Endometrium (tissue), 2 donors: Measurements from ENCODE around the gene GRIN2C.
"Not testable (repeated sequence)": the region's sequence is repeated elsewhere in the genome, so short reads cannot be mapped to it uniquely, and the experiment has no call there.

ENCODE experiments used
- FAIRE-seq: peaks from 2 replicates; lab custom pipeline; 2012; peaks lifted over from hg19 to GRCh38; lab: Jason Lieb, UNC
- donor health status: control.
- donor health status: control.

The GRIN2C gene

GRCh38 chr17:74859459-74860228 lies at the start of gene GRIN2C:
GRIN2C (minus strand) TSS chr17:74859885; CDS start chr17:74855092, 4,793 bp downstream.
- FAIRE-seq = no peak

DNA sequence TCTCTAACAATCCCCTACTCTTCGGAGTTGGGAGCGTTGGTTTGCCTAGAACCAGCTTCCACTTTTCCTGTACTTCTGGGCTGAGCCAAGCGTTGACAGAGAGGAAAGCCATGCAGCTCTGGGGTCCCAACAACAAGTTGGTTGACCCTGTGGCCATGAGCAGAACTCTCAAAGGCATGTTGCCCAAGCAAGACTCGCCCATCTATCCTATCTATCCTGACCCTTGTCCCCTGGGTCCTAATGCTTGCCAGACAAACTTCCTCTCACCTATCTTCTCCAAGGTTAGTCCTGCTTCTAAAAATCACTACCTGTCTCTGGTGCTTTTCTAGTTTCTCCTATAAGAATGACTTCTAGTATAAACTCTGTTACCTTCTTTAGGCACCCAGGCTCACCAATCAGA lies 49.4 kb upstream of the GRIN2C start:
- FAIRE-seq = not testable (repeated sequence)

GRCh38 chr17:74907012-74907411 lies 47.3 kb upstream of the GRIN2C start:
- no peak for FAIRE-seq

DNA sequence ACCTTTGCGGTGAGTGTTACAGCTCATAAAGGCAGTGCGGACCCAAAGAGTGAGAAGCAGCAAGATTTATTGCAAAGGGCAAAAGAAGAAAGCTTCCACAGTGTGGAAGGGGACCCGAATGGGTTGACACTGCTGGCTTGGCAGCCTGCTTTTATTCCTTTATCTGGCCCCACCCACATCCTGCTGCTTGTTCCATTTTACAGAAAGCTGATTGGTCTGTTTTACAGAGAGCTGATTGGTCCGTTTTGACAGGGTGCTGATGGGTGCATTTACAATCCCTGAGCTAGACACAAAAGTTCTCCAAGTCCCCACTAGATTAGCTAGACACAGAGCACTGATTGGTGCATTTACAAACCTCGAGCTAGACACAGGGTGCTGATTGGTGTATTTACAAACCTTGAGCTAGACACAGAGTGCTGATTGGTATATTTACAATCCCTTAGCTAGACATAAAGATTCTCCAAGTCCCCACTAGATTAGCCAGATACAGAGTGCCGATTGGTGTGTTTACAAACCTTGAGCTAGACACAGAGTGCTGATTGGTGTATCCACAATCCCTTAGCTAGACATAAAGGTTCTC lies 46.6 kb upstream of the GRIN2C start:
- FAIRE-seq = not testable (repeated sequence)

DNA sequence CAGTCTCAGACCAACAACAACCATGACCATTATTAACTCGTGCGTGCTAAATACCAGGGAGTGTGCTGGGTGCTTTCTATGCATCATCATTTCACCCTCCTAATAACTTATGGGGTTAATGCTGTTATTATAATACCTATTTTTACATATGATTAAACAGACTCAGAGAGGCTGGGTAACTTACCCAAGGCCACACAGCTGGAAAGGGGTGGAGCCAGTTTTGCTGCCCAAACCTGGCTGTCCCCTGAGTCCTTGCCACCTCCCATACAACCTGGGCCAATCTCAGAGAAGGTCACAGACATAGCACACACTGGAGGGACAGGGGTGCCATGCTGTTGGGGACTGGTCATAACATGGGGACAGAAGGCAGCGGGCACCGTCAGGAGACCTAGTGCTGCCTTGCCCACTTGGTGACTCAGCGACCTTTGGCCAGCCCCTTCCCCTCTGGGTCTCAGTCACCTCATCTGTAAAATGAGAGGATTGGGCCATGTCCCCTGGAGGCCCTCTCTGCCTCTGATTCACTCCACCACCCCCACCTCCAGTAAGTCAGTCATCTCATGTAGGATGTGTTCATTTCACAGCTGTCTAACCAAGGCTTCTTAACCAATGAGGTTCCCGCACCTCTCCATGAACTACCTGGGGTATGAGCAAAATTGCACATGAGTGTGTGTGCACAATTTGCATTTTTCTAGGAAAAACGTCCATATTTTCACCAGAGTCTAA lies 45.2 kb upstream of the GRIN2C start:
- FAIRE-seq = no peak

DNA sequence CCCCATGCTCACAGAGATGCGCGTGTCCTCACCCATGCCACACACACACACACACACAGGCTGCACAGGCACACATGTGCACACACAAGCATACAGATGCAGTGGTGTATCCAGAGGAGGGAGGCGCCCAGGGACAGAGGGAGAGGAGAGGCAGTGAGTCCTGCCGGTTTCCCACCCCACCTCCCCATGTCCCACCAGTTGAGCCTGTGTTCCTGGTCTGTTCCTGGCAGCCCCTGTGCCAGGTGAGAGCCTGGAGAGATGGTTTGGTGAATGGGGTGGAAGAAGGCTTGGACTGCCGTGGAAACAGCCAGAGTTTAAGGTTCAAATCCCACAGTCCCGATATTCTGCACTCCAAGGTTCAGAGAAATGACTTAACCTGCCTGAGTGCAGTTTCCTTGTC lies 44.0 kb upstream of the GRIN2C start:
- FAIRE-seq = no peak

DNA sequence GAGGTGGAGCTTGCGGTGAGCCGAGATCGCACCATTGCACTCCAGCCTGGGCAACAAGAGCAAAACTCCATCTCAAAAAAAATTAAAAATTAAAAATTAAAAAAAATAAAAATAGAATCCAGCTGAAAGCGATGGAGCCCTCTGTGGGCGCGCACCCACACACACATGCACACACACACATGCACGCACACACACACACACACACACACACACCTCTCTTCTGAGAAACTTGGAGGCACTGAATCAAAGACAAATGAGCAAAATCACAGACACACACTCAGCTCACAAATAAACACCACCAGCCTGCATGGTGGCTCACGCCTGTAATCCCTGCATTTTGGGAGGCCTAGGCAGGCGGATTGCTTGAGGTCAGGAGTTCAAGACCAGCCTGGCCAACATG lies 43.3 kb upstream of the GRIN2C start:
- no peak for FAIRE-seq

- no peak for FAIRE-seq
Measured at GRCh38 chr17:74901353-74902135, 41.9 kb upstream of the GRIN2C start.

DNA sequence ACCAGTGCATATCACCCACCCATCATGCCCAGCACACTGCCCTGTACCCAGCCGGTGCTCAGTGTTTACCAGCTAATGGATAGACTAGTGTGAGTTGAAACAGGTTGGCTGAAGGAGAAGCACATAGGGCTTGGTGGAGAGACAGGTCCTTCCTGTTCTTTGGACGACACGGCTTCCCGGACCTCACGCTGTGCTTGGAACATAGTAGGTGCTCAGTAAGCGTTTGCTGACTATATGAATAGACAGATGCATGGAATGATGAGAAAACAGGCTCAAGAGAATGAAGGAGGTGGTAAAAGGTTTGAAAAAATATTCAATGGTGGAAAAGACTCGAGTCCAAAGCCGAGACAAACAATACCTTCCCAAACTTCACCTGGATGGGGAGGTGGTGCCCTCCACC lies 40.5 kb upstream of the GRIN2C start:
- FAIRE-seq = no peak

DNA sequence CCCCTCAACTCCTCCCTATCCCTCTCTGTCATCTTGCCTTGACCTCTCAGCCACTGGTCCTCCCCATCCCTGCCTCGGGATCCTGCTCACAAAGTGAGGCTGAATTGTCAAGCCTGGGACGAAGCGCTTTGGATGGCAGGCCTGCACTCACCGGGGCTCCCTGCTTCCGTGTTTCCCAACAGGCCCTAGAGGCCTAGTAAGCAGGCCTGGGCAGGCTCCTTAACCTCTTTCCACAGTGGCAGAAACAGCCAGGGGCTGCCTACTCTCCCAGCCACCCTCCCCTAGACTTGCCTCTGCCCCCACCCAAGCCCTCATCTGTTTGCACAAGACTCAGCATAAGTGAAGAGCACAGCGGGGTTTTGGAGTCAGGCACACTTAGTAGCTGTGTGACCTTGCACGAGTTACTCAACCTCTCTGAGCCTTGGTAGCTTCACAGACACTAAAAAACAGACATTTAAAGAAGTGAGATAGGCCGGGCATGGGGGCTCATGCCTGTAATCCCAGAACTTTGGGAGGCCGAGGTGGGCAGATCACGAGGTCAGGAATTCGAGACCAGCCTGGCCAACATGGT lies 38.8 kb upstream of the GRIN2C start:
- no peak for FAIRE-seq

GRCh38 chr17:74893936-74894671 lies 34.4 kb upstream of the GRIN2C start:
- FAIRE-seq = no peak

GRCh38 chr17:74892974-74893911 lies 33.6 kb upstream of the GRIN2C start, which contains the start of gene FADS6:
FADS6 (minus strand) TSS chr17:74893633; CDS start chr17:74893595, 38 bp downstream.
- no peak for FAIRE-seq

DNA sequence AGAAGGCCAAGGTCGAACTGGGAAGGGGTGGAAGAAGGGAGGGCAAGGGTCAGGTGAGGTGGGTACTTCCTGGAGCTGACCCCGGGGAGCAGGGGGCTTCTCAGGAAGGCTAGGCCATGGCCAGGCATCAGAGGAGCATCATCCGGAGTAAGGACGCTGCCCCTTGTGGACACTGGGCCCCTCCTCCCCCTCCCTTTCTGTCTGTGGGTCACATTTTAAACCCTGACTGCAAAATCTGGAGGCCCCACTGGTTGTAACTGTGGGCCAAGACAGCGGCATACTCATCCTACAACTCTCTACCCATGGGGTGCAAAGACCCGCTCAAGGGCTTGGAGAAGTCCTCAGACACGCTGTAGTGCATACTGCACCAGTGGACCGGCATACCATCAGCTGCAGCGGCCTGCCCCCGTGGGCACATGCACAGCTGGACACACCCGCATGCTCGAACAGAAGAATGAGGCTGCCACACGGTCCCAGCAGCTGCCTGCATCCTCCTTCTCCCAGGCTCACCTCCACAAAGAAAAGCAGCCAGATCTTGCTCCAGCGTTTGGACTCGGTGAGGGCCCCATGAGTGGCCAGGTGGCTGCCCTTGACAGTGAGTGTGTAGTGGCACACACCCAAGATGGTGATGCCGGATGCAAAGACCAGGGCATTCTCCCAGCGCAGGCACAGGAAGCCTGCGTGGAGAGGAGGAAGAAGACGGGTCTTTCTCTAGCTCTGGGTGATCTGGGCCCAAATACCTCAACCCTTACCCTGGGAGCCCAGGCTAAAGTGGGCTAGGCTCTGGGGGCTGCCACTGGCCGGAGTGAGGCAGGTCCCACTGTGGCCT lies 32.5 kb upstream of the GRIN2C start:
- FAIRE-seq = no peak

GRCh38 chr17:74890554-74890953 lies 30.9 kb upstream of the GRIN2C start:
- no peak for FAIRE-seq

DNA sequence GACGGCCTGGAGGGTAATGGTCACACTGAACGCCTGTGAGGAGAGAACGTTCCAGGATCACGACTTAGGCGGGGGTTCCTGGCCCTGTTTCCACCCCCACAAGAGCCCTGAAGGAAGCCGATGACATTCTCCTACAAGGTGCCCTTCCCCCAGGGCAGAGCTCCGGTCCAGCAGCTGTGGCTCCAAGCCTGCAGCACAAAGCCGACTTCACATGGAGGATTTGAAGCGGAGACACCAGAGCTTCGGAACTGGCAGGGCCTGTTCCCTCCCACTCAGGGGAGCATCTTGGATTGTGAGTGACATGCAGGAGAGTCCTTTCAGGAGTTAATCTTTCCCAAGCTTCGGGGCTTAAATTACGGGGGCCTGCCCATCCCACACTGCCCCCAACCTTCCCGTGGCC lies 28.8 kb upstream of the GRIN2C start:
- no peak for FAIRE-seq

DNA sequence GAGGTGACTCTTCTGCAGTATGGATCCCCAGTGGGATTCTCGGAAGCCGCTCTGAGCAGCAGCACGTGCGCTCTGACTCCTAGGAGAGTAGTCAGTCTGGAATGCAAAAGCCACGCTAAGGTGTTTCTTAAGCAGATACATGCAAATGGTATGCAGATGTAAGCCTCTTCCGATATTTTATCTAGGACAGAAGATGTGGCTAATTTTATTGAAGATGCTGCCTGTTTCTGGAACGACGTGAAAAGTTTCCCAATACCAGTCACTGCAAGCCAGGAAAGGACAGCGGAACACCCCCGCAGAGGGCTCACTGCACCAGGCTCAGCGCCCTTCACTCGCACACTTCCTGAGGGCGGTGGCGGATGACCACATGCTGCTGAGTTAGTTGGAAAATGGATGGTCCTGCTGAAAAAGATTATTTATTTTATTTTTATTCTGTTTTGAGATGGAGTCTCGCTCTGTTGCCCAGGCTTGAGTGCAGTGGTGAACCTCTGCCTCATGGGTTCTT lies 23.6 kb upstream of the GRIN2C start:
- no peak for FAIRE-seq

DNA sequence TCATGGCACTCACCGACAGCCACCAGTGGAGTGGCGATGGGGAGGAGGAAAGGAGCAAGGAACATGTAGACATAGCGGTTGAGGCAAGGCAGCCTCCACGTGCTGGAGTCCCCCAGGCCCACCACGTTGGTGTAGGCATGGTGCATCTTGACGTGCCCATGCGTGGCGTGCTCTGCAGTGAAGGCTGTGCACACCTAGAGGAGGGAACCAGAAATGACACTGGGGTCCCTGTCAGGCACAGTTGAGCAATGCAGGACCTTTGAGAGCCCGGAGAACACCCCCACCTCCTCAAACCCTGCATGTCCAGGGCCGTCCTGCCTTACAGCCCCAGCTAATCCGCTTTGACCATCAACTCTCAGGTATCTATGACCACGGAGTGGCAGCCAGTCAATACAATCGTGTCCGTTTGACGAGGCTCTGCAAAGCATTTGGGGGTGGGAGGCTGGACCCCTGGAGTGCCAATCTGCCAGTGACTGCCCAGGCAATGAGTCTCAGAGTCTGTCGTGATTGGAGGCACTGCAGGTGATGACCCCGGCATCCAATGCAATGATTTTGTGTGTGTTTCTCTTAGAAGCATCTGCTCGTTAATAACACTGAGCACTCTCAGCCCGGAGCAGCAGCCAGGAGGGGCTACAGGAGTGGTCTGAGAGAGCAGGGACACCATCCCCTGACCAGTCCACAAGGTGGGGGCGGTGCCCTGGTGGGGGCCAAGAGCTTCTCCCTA lies 23.0 kb upstream of the GRIN2C start:
- FAIRE-seq = no peak

DNA sequence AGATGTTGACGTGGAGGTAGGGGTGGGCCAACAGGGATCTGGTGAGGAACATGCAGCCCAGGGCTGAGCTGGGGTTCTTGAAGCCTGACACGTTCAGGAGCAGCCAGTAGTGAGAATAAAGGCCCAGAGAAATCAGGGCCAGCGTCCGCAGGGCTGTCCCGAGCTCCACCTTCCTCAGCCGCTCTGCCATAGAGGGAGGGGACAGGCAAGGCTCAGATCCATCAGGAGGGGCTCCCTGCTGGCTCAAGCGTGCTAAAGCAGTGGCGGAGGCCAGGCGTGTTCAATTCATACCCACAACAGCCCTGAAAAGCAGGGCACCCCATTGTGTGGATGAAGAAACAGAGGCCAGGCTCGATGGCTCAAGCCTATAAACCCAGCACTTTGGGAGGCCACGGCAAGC lies 21.4 kb upstream of the GRIN2C start:
- FAIRE-seq = no peak
